HG03045 (cell line): ENCODE measurements around the gene B3GNT2.
A peak's percentile ranks its signal among the peaks of the same experiment; 100 is the strongest.
"Not testable (repeated sequence)": the region's sequence is repeated elsewhere in the genome, so short reads cannot be mapped to it uniquely, and the experiment has no call there.

Experiments
- ATAC-seq: cut with Tn5 transposase; IDR thresholded peaks from one replicate; pipeline ENCODE4 v1.9.1; 2021; ENCODE audit warnings: mild to moderate bottlenecking, moderate library complexity; ENCODE audit not compliant: unreplicated experiment

Gene B3GNT2

GRCh38 chr2:62195421-62196277, at the start of gene B3GNT2:
Gene B3GNT2 (plus strand): TSS chr2:62196115. CDS start chr2:62222221, 26,106 bp downstream.
- peak; percentile 62 for ATAC-seq

GRCh38 chr2:62146790-62147189, 49.1 kb upstream of the B3GNT2 start:
- ATAC-seq: not testable (repeated sequence)

- ATAC-seq: no peak
Measured at GRCh38 chr2:62147610-62148301, 48.2 kb upstream of the B3GNT2 start.

GRCh38 chr2:62149708-62150107, 46.2 kb upstream of the B3GNT2 start:
- ATAC-seq: no peak

- ATAC-seq: no peak
Measured at GRCh38 chr2:62150597-62151305, 45.2 kb upstream of the B3GNT2 start.

GRCh38 chr2:62151306-62151638, 44.6 kb upstream of the B3GNT2 start:
- ATAC-seq: no peak

GRCh38 chr2:62152000-62152399, 43.9 kb upstream of the B3GNT2 start:
- ATAC-seq: no peak

- no peak for ATAC-seq
Measured at GRCh38 chr2:62156861-62157496, 38.9 kb upstream of the B3GNT2 start.

- ATAC-seq: no peak
Measured at GRCh38 chr2:62158444-62159121, 37.3 kb upstream of the B3GNT2 start.

- ATAC-seq: not testable (repeated sequence)
Measured at GRCh38 chr2:62160691-62161090, 35.2 kb upstream of the B3GNT2 start.

GRCh38 chr2:62163106-62163831, 32.6 kb upstream of the B3GNT2 start:
- ATAC-seq: no peak

GRCh38 chr2:62163834-62164233, 32.1 kb upstream of the B3GNT2 start:
- no peak for ATAC-seq

GRCh38 chr2:62175728-62176127, 20.2 kb upstream of the B3GNT2 start:
- no peak for ATAC-seq

GRCh38 chr2:62176801-62177200, 19.1 kb upstream of the B3GNT2 start:
- ATAC-seq: no peak

- ATAC-seq: no peak
Measured at GRCh38 chr2:62177392-62178049, 18.4 kb upstream of the B3GNT2 start.

- no peak for ATAC-seq
Measured at GRCh38 chr2:62178741-62179271, 17.1 kb upstream of the B3GNT2 start.

- ATAC-seq: peak; percentile 55
Measured at GRCh38 chr2:62180975-62181374, 14.9 kb upstream of the B3GNT2 start.

- no peak for ATAC-seq
Measured at GRCh38 chr2:62181843-62182242, 14.1 kb upstream of the B3GNT2 start.
